Activated naive CD8-positive, alpha-beta T cell treated with anti-CD3 and anti-CD28 coated beads, Interleukin-2, amount 50 U/mL, for 16 hours (primary cell): ENCODE data around the gene ADGRD2.
"Not testable (repeated sequence)": the region's sequence is repeated elsewhere in the genome, so short reads cannot be mapped to it uniquely, and the experiment has no call there.

Experiments
- DNase-seq: peaks from one replicate; pipeline ENCODE4 v3.0.0-alpha.2; 2020; ENCODE audit warnings: low read depth, low spot score

ADGRD2 gene

GRCh38 chr9:124450241-124450924, at the start of gene ADGRD2:
ADGRD2 (plus strand) TSS chr9:124450451; CDS start chr9:124451667, 1,216 bp downstream.
- no peak for DNase-seq

GRCh38 chr9:124403246-124403645, 47.0 kb upstream of the ADGRD2 start:
- no peak for DNase-seq

GRCh38 chr9:124409410-124409809, 40.8 kb upstream of the ADGRD2 start:
- DNase-seq: no peak

- DNase-seq: no peak
Observed at GRCh38 chr9:124410321-124410913, 39.8 kb upstream of the ADGRD2 start.

GRCh38 chr9:124411514-124412227, 38.6 kb upstream of the ADGRD2 start:
- no peak for DNase-seq

GRCh38 chr9:124412228-124412575, 38.0 kb upstream of the ADGRD2 start:
- DNase-seq: no peak

- no peak for DNase-seq
Observed at GRCh38 chr9:124414612-124415011, 35.6 kb upstream of the ADGRD2 start.

GRCh38 chr9:124415102-124415851, 35.0 kb upstream of the ADGRD2 start, which contains the start of gene PSMB7:
PSMB7 (minus strand) TSS chr9:124415442; CDS start chr9:124415425, 17 bp downstream.
- peak; percentile 95 for DNase-seq

- no peak for DNase-seq
Observed at GRCh38 chr9:124415852-124416484, 34.3 kb upstream of the ADGRD2 start.

- no peak for DNase-seq
Observed at GRCh38 chr9:124419832-124420489, 30.3 kb upstream of the ADGRD2 start.

- DNase-seq: no peak
Observed at GRCh38 chr9:124420991-124421543, 29.2 kb upstream of the ADGRD2 start.

GRCh38 chr9:124423155-124423554, 27.1 kb upstream of the ADGRD2 start:
- DNase-seq: no peak

- DNase-seq: no peak
Observed at GRCh38 chr9:124423591-124423990, 26.7 kb upstream of the ADGRD2 start.

GRCh38 chr9:124425733-124426132, 24.5 kb upstream of the ADGRD2 start:
- DNase-seq: not testable (repeated sequence)

- DNase-seq: no peak
Observed at GRCh38 chr9:124426361-124426760, 23.9 kb upstream of the ADGRD2 start.

- DNase-seq: no peak
Observed at GRCh38 chr9:124427281-124427680, 23.0 kb upstream of the ADGRD2 start.

GRCh38 chr9:124428751-124429529, 21.3 kb upstream of the ADGRD2 start:
- no peak for DNase-seq

- no peak for DNase-seq
Observed at GRCh38 chr9:124429530-124429867, 20.8 kb upstream of the ADGRD2 start.

GRCh38 chr9:124436320-124436719, 13.9 kb upstream of the ADGRD2 start:
- no peak for DNase-seq

GRCh38 chr9:124437086-124437485, 13.2 kb upstream of the ADGRD2 start:
- no peak for DNase-seq
